Pancreas (tissue), 10 donors: Measurements from ENCODE around the gene SLIT3. TPM values are rescaled to one million over a fixed set of nuclear protein-coding genes. Genes with fewer than 3 reads are reported as not detected.

Experiments used
- ATAC-seq, 4 donors: fragments of 200-7000 bp; cut with Tn5 transposase; one replicate each; pipeline versions ENCODE4 v1.8.0 to v1.9.1; 2020; ENCODE audit warnings: mild to moderate bottlenecking in 4 of 4, moderate library complexity in 4 of 4
- DNase-seq, 6 donors: peaks; one replicate each; pipeline ENCODE4 v3.0.0-alpha.2; 2020
- FAIRE-seq: peaks from 2 replicates; lab custom pipeline; 2012; peaks lifted over from hg19 to GRCh38; lab: Jason Lieb, UNC
- H3K27ac ChIP-seq, 4 donors: fragments of 200-600 bp; sonication (generic); 1 replicate in 3 of 4; 2 replicates in 1 of 4; pipeline versions ENCODE4 v1.5.0 to v1.8.0; 2020
- H3K27me3 ChIP-seq, 4 donors: fragments of 200-600 bp; one replicate each; pipeline ENCODE4 v1.8.0; 2021
- H3K36me3 ChIP-seq, 3 donors: fragments of 200-600 bp; sonication (generic) in 1 of 3; one replicate each; pipeline versions ENCODE4 v1.5.0 to v1.8.0; 2020 to 2021
- H3K4me1 ChIP-seq, 3 donors: fragments of 200-600 bp; one replicate each; pipeline ENCODE4 v1.8.0; 2021
- H3K4me3 ChIP-seq, 4 donors: fragments of 200-600 bp; sonication (generic) in 2 of 4; one replicate each; pipeline versions ENCODE4 v1.5.0 to v1.8.0; 2020 to 2021
- H3K9me3 ChIP-seq, 4 donors: fragments of 200-600 bp; one replicate each; pipeline ENCODE4 v1.8.0; 2021
- WGBS, 2 donors: extraction: QIAGEN DNeasy Blood & Tissue Kit; methylation state at CpG; one replicate each; pipeline ENCODE4 v1.1.7; 2013; 5-methylcytosine and 5-hydroxymethylcytosine counted together
- intact Hi-C, 3 donors: fragments of 100-400 bp; cut with DNase I; formaldehyde crosslinking; loops; one replicate each; pipeline versions ENCODE4 v1.11.1 to v1.14.2; 2022
- polyA plus RNA-seq, 2 donors: library from polyadenylated mRNA; stranded (reverse); fragments of 200-250 nt; gene quantifications; one replicate each; pipeline ENCODE4 v1.2.3, GENCODE V29; 2013
- total RNA-seq, 6 donors: library from RNA; stranded (reverse); fragmentation: NEBNext Ultra II Directional in 4 of 6; extraction: Animal tissue kit (Norgen Biotek cat#: 25700) in 4 of 6; gene quantifications; one replicate each; pipeline versions ENCODE4 v1.2.1 to v1.2.4, GENCODE V29; 2021 to 2023
- TF ChIP-seq, protein P1 (sequence below), 4 donors: fragments of 200-600 bp; sonication (generic) in 3 of 4; IDR thresholded peaks; one replicate each; pipeline versions ENCODE4 v1.5.0 to v1.8.0; 2021; ENCODE audit warnings: antibody characterized with exemption in 4 of 4
- donor health status: healthy with polysubstance abuse.
- donor health status: DM: no; HTN: no; CAD: no; lungs with moderate emphysema.
- donor health status: DM: no; HTN: no; CAD: no.
- donor health status: control.
- donor health status: control.
- donor health status: Bipolar disorder and iron deficiency.
- donor health status: DM: yes; HTN: yes; CAD: no.
- donor health status: DM: no; HTN: no; CAD: no.
- donor health status: DM: no; HTN: no; CAD: no.
- donor health status: DM: yes; HTN: yes; CAD: no.

Gene SLIT3
- total and polyA plus RNA-seq, 8 donors = 1.1 to 11.4 (median 2.1) TPM

GRCh38 chr5:168817591-168817990 is 483.3 kb downstream of the SLIT3 start:
- WGBS, 2 donors = 70 to 88% methylated on average over 5 of the region's 5 CpGs

DNA sequence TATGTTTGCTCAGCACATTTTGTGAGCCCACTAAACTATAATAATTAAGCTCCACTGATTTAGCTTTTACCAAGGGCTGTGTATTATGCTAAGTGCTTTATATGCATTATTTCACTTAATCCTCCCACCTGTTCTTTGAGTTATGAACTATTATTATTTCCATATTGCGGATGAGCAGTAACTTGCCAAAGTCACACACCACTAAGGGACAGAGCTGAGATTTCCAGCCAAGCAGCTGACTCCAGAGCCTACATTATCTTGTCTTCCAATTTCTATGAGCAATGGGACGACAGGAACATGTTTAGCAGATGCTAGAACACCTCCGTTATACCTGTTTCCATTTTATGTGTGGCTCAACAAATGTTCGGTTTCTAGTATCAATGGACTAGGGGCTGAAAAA is 484.3 kb downstream of the SLIT3 start:
- H3K27me3 ChIP-seq = peaks cover 0 to 4% (median 0%) of the 10 kb centered on the region in 4 donors
- no peaks in the 10 kb centered on the region for H3K9me3 ChIP-seq
- FAIRE-seq (no peak), DNase-seq (no peak), ATAC-seq (no peak)
- intact Hi-C loops = no loop called here
- H3K36me3 ChIP-seq = no peaks in the 10 kb centered on the region
- H3K27ac ChIP-seq = no peak overlapping the region
- TF ChIP-seq, protein P1, sequence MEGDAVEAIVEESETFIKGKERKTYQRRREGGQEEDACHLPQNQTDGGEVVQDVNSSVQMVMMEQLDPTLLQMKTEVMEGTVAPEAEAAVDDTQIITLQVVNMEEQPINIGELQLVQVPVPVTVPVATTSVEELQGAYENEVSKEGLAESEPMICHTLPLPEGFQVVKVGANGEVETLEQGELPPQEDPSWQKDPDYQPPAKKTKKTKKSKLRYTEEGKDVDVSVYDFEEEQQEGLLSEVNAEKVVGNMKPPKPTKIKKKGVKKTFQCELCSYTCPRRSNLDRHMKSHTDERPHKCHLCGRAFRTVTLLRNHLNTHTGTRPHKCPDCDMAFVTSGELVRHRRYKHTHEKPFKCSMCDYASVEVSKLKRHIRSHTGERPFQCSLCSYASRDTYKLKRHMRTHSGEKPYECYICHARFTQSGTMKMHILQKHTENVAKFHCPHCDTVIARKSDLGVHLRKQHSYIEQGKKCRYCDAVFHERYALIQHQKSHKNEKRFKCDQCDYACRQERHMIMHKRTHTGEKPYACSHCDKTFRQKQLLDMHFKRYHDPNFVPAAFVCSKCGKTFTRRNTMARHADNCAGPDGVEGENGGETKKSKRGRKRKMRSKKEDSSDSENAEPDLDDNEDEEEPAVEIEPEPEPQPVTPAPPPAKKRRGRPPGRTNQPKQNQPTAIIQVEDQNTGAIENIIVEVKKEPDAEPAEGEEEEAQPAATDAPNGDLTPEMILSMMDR (IDR thresholded peaks at IDR 0.05) = no peak
- H3K4me3 ChIP-seq = no peak overlapping the region
- WGBS, 2 donors = 72 to 85% methylated on average over 4 of the region's 4 CpGs
- no peaks in the 10 kb centered on the region for H3K4me1 ChIP-seq

More at GRCh38 chr5:168817591-168817990, 483.3 kb downstream of the SLIT3 start:
- Histone ChIP-seq H3K27me3 (peaks cover 0 to 4% (median 0%) of the 10 kb centered on the region in 4 donors), H3K4me3 (no peak overlapping the region), H3K9me3 (no peaks in the 10 kb centered on the region), H3K4me1 (no peaks in the 10 kb centered on the region), H3K27ac (no peak overlapping the region), H3K36me3 (no peaks in the 10 kb centered on the region)
- intact Hi-C loops = no loop called here
- DNase-seq = no peak
- no peak for FAIRE-seq
- TF ChIP-seq, protein P1 (IDR thresholded peaks at IDR 0.05) = no peak
- no peak for ATAC-seq

GRCh38 chr5:168813184-168813968 is 487.6 kb downstream of the SLIT3 start:
- DNase-seq (no peak), FAIRE-seq (no peak), ATAC-seq (no peak)
- TF ChIP-seq, protein P1 (IDR thresholded peaks at IDR 0.05) = no peak
- Histone ChIP-seq H3K36me3 (no peaks in the 10 kb centered on the region), H3K4me3 (no peak overlapping the region), H3K9me3 (no peaks in the 10 kb centered on the region), H3K27me3 (no peaks in the 10 kb centered on the region), H3K4me1 (no peaks in the 10 kb centered on the region), H3K27ac (no peak overlapping the region)
- WGBS, 2 donors = 64 to 74% methylated on average over 4 of the region's 4 CpGs
- intact Hi-C loops = no loop called here

- FAIRE-seq (no peak), DNase-seq (no peak), ATAC-seq (no peak)
- WGBS, 2 donors = 66 to 86% methylated on average over 4 of the region's 4 CpGs
- no peaks in the 10 kb centered on the region for H3K27me3 ChIP-seq
- no peaks in the 10 kb centered on the region for H3K4me1 ChIP-seq
- H3K27ac ChIP-seq = no peak overlapping the region
- H3K9me3 ChIP-seq = no peaks in the 10 kb centered on the region
- no peak overlapping the region for H3K4me3 ChIP-seq
- intact Hi-C loops = no loop called here
- TF ChIP-seq, protein P1 (IDR thresholded peaks at IDR 0.05) = no peak
- H3K36me3 ChIP-seq = no peaks in the 10 kb centered on the region
These were observed 490.3 kb downstream of the SLIT3 start for GRCh38 chr5:168810641-168811040.

- 58 to 72% methylated on average over 7 of the region's 7 CpGs for WGBS, 2 donors
- FAIRE-seq = no peak
These were observed 491.7 kb downstream of the SLIT3 start for GRCh38 chr5:168809218-168809617.

More at GRCh38 chr5:168809218-168809617, 491.7 kb downstream of the SLIT3 start:
- intact Hi-C loops = no loop called here
- Histone ChIP-seq H3K4me3 (no peak overlapping the region), H3K36me3 (no peaks in the 10 kb centered on the region), H3K9me3 (no peaks in the 10 kb centered on the region), H3K4me1 (no peaks in the 10 kb centered on the region), H3K27ac (no peak overlapping the region), H3K27me3 (no peaks in the 10 kb centered on the region)
- TF ChIP-seq, protein P1 (IDR thresholded peaks at IDR 0.05) = no peak
- ATAC-seq = no peak
- DNase-seq = no peak
